T1000 (cell line): ENCODE data around the gene PCDHGA9.
"Not testable (repeated sequence)": the region's sequence is repeated elsewhere in the genome, so short reads cannot be mapped to it uniquely, and the experiment has no call there.

Experiments
- DNase-seq: peaks from one replicate; lab custom pipeline; 2025; ENCODE audit warnings: mixed read lengths; lab: John Stamatoyannopoulos, UW

The PCDHGA9 gene

GRCh38 chr5:141384471-141385267 is 17.9 kb upstream of the PCDHGA9 start:
- DNase-seq: no peak

GRCh38 chr5:141387557-141388311 is 14.8 kb upstream of the PCDHGA9 start, which contains the start of gene PCDHGB4:
Gene PCDHGB4 (plus strand): TSS chr5:141387698. CDS start chr5:141387885, 187 bp downstream.
- not testable (repeated sequence) for DNase-seq

- DNase-seq: no peak
Observed at GRCh38 chr5:141388661-141389060, 13.9 kb upstream of the PCDHGA9 start.

- no peak for DNase-seq
Observed at GRCh38 chr5:141389153-141390042, 13.2 kb upstream of the PCDHGA9 start.

GRCh38 chr5:141392429-141393198 is 10.0 kb upstream of the PCDHGA9 start, which contains the start of gene PCDHGA8:
Gene PCDHGA8 (plus strand): TSS chr5:141392633. CDS start chr5:141392814, 181 bp downstream.
- DNase-seq: no peak

GRCh38 chr5:141393267-141393666 is 9.3 kb upstream of the PCDHGA9 start:
- no peak for DNase-seq

- DNase-seq: not testable (repeated sequence)
Observed at GRCh38 chr5:141394401-141395187, 8.0 kb upstream of the PCDHGA9 start.

- peak; percentile 52 for DNase-seq
Observed at GRCh38 chr5:141397756-141398551, 4.6 kb upstream of the PCDHGA9 start, which contains the start of gene PCDHGB5. Gene PCDHGB5 (plus strand): TSS chr5:141397947. CDS start chr5:141398128, 181 bp downstream.

- DNase-seq: no peak
Observed at GRCh38 chr5:141398608-141399007, 4.0 kb upstream of the PCDHGA9 start.

GRCh38 chr5:141399555-141400258 is 2.9 kb upstream of the PCDHGA9 start:
- DNase-seq: no peak

GRCh38 chr5:141403387-141403786 is 809 bp downstream of the PCDHGA9 start:
- no peak for DNase-seq

- DNase-seq: not testable (repeated sequence)
Observed at GRCh38 chr5:141407790-141408505, 5.4 kb downstream of the PCDHGA9 start, which contains the start of gene PCDHGB6. Gene PCDHGB6 (plus strand): TSS chr5:141408021. CDS start chr5:141408203, 182 bp downstream.

- DNase-seq: no peak
Observed at GRCh38 chr5:141409598-141410306, 7.2 kb downstream of the PCDHGA9 start.

- DNase-seq: no peak
Observed at GRCh38 chr5:141411575-141411974, 9.0 kb downstream of the PCDHGA9 start.

- no peak for DNase-seq
Observed at GRCh38 chr5:141412854-141413539, 10.4 kb downstream of the PCDHGA9 start, which contains the start of gene PCDHGA10. Gene PCDHGA10 (plus strand): TSS chr5:141412987. CDS start chr5:141413176, 189 bp downstream.

- no peak for DNase-seq
Observed at GRCh38 chr5:141413540-141414069, 11.0 kb downstream of the PCDHGA9 start.
